WTC11 (cell line): Measurements from ENCODE around the gene PPP1R18. TPM values are rescaled to one million over a fixed set of nuclear protein-coding genes. Genes with fewer than 3 reads are reported as not detected.
A peak's percentile ranks its signal among the peaks of the same experiment; 100 is the strongest.

Experiments
- ATAC-seq: fragments of 200-7000 bp; cut with Tn5 transposase; 2 replicates; pipeline ENCODE4 v1.10.0; 2021; ENCODE audit warnings: mild to moderate bottlenecking, moderate library complexity
- CTCF ChIA-PET: fragments of 300-600 bp; sonication (Branson Sonifier 250); formaldehyde crosslinking; loops from one replicate; lab custom pipeline; 2021; ENCODE audit warnings: antibody characterized with exemption; lab: Charles Lee
- POLR2A ChIA-PET: fragments of 350-600 bp; sonication (Branson Sonifier 250); formaldehyde crosslinking; loops from one replicate; lab custom pipeline; 2021; ENCODE audit warnings: antibody characterized with exemption; lab: Charles Lee
- DNase-seq: peaks from one replicate; pipeline ENCODE4 v3.0.0; 2021; ENCODE audit warnings: low spot score
- H3K27ac Mint-ChIP-seq: 2 replicates; pipeline ENCODE4 v1.8.0; 2021; ENCODE audit warnings: mixed read lengths
- H3K27me3 Mint-ChIP-seq: 2 replicates; pipeline ENCODE4 v1.8.0; 2021; ENCODE audit warnings: low read depth, mild to moderate bottlenecking, moderate library complexity, mixed read lengths
- H3K36me3 Mint-ChIP-seq: 2 replicates; pipeline ENCODE4 v1.8.0; 2021; ENCODE audit warnings: mixed read lengths
- H3K4me1 Mint-ChIP-seq: 2 replicates; pipeline ENCODE4 v1.8.0; 2022; ENCODE audit warnings: mixed read lengths
- H3K4me3 Mint-ChIP-seq: 2 replicates; pipeline ENCODE4 v1.8.0; 2021; ENCODE audit warnings: mild to moderate bottlenecking, moderate library complexity, mixed read lengths
- H3K9me3 Mint-ChIP-seq: 2 replicates; pipeline ENCODE4 v1.8.0; 2021; ENCODE audit warnings: mixed read lengths
- CREM ChIP-seq: sonication (generic); formaldehyde crosslinking; IDR thresholded peaks from 2 replicates; pipeline ENCODE4 v1.8.1; 2022; ENCODE audit warnings: mild to moderate bottlenecking, missing genetic modification reagents, moderate library complexity
- E2F4 ChIP-seq: sonication (generic); formaldehyde crosslinking; IDR thresholded peaks from 2 replicates; pipeline ENCODE4 v1.8.1; 2022; ENCODE audit warnings: low read depth, mild to moderate bottlenecking, moderate library complexity, missing genetic modification reagents, borderline replicate concordance
- ESRRA ChIP-seq: sonication (generic); formaldehyde crosslinking; IDR thresholded peaks from 2 replicates; pipeline ENCODE4 v1.8.1; 2022; ENCODE audit warnings: mild to moderate bottlenecking, missing genetic modification reagents, borderline replicate concordance
- FOXJ3 ChIP-seq: sonication (generic); formaldehyde crosslinking; IDR thresholded peaks from 2 replicates; pipeline ENCODE4 v1.9.0; 2021; ENCODE audit warnings: missing genetic modification reagents, mild to moderate bottlenecking, borderline replicate concordance
- GRHL2 ChIP-seq: fragments of 250-450 bp; sonication (Bioruptor Pico); IDR thresholded peaks from 2 replicates; pipeline ENCODE4 v1.8.0; 2022; ENCODE audit warnings: mild to moderate bottlenecking, moderate library complexity; ENCODE audit not compliant: insufficient replicate concordance, severe bottlenecking
- HMGA2 ChIP-seq: fragments of 250-450 bp; sonication (Bioruptor Pico); IDR thresholded peaks from 2 replicates; pipeline ENCODE4 v1.4.0; 2021; ENCODE audit warnings: mild to moderate bottlenecking, moderate library complexity
- MAX ChIP-seq: sonication (generic); formaldehyde crosslinking; IDR thresholded peaks from 2 replicates; pipeline ENCODE4 v1.8.0; 2022; ENCODE audit warnings: mild to moderate bottlenecking, missing genetic modification reagents
- NFE2L1 ChIP-seq: sonication (generic); formaldehyde crosslinking; IDR thresholded peaks from 2 replicates; pipeline ENCODE4 v1.8.1; 2023; ENCODE audit warnings: missing genetic modification reagents
- NFYB ChIP-seq: sonication (generic); formaldehyde crosslinking; conservative IDR thresholded peaks from 2 replicates; pipeline ENCODE4 v1.8.0; 2022; ENCODE audit warnings: low read depth, missing genetic modification reagents
- ZBTB21 ChIP-seq: sonication (generic); formaldehyde crosslinking; IDR thresholded peaks from 2 replicates; pipeline ENCODE4 v1.8.1; 2023; ENCODE audit warnings: mild to moderate bottlenecking, missing genetic modification reagents, borderline replicate concordance
- ZNF138 ChIP-seq: sonication (generic); formaldehyde crosslinking; conservative IDR thresholded peaks from 2 replicates; pipeline ENCODE4 v1.8.1; 2022; ENCODE audit warnings: mild to moderate bottlenecking, moderate library complexity, missing genetic modification reagents
- ZNF425 ChIP-seq: fragments of 250-450 bp; sonication (Bioruptor Pico); conservative IDR thresholded peaks from 2 replicates; pipeline ENCODE4 v1.9.0; 2021; ENCODE audit warnings: mild to moderate bottlenecking
- ZNF532 ChIP-seq: fragments of 250-450 bp; sonication (Bioruptor Pico); IDR thresholded peaks from 2 replicates; pipeline ENCODE4 v1.9.0; 2021; ENCODE audit warnings: mild to moderate bottlenecking, borderline replicate concordance
- total RNA-seq: library from RNA; stranded (reverse); gene quantifications from 3 replicates; pipeline ENCODE4 v1.2.3, GENCODE V29; 2021

PPP1R18 gene
- total RNA-seq, 1 experiment from 2014 or later = 36.5 TPM

- Mint-ChIP-seq H3K27me3 (no peaks in the 10 kb centered on the region), H3K4me3 (peak overlapping the region; percentile 54), H3K4me1 (peaks cover 64% of the 10 kb centered on the region), H3K27ac (peak overlapping the region; percentile 84), H3K36me3 (peaks cover 6% of the 10 kb centered on the region)
- POLR2A ChIA-PET = interaction anchor here (0.8 to 1.6 kb wide), 3 partner anchors 33 to 38 kb away, joined by 3 to 4 read pairs (median 4); partner anchors contain the start of gene MDC1
- ATAC-seq (no peak), DNase-seq (no peak)
- TF ChIP-seq ZBTB21 (no peak), E2F4 (CRISPR knock-in tag) (no peak), ZNF425 (CRISPR knock-in tag) (no peak), CREM (CRISPR knock-in tag) (no peak), GRHL2 (CRISPR knock-in tag) (no peak), NFYB (CRISPR knock-in tag) (no peak)
- TF ChIP-seq, all 79 proteins: peak for 0
- CTCF ChIA-PET = interaction anchor here (0.6 to 9.7 kb wide), 8 partner anchors 11 to 230 kb away, joined by 3 to 131 read pairs (median 6); partner anchors contain the start of genes DHX16 and MDC1
- H3K9me3 Mint-ChIP-seq = no peaks in the 10 kb centered on the region
Measured at GRCh38 chr6:30683183-30683979, 3.1 kb downstream of the PPP1R18 start.

GRCh38 chr6:30682143-30683117 lies 4.0 kb downstream of the PPP1R18 start:
- POLR2A ChIA-PET = interaction anchor here (0.8 to 1.6 kb wide), 2 partner anchors 34 to 35 kb away, joined by 3 to 4 read pairs; partner anchors contain the start of gene MDC1
- Mint-ChIP-seq H3K36me3 (peaks cover 5% of the 10 kb centered on the region), H3K4me3 (peak overlapping the region; percentile 54), H3K27me3 (no peaks in the 10 kb centered on the region), H3K27ac (peak overlapping the region; percentile 84)
- ATAC-seq (peak; percentile 10), DNase-seq (peak; percentile 42)
- TF ChIP-seq MAX = no peak
- no peak for TF ChIP-seq ZNF138 (CRISPR knock-in tag)
- no peak for TF ChIP-seq NFE2L1
- TF ChIP-seq HMGA2 = no peak
- TF ChIP-seq ZNF532 (CRISPR knock-in tag) = no peak
- TF ChIP-seq FOXJ3 = no peak
- no peak for TF ChIP-seq ESRRA (CRISPR knock-in tag)
- TF ChIP-seq, all 79 proteins: peak for 0
- H3K4me1 Mint-ChIP-seq = peaks cover 58% of the 10 kb centered on the region
- CTCF ChIA-PET = interaction anchor here (0.6 to 9.7 kb wide), 7 partner anchors 10 to 229 kb away, joined by 3 to 131 read pairs (median 6); partner anchors contain the start of genes DHX16 and MDC1
- H3K9me3 Mint-ChIP-seq = no peaks in the 10 kb centered on the region
